ENCODE data around the gene TOR2A.

- peak; percentile 11; the same call in 1 of the 2 replicates for TF ChIP-seq CTCF (IDR thresholded peaks at IDR 0.05)
- TF ChIP-seq ZFX (IDR thresholded peaks at IDR 0.05; ENCODE audit: borderline replicate concordance): no peak
Measured at GRCh38 chr9:127746959-127747569, 12.0 kb upstream of the TOR2A start.

Measured in 22Rv1 (cell line).